HG03520 (cell line): ENCODE results near the gene CHRM4.

Source experiments
- ATAC-seq: cut with Tn5 transposase; IDR thresholded peaks from one replicate; pipeline ENCODE4 v1.9.1; 2021; ENCODE audit warnings: mild to moderate bottlenecking, moderate library complexity; ENCODE audit not compliant: unreplicated experiment

The CHRM4 gene

DNA sequence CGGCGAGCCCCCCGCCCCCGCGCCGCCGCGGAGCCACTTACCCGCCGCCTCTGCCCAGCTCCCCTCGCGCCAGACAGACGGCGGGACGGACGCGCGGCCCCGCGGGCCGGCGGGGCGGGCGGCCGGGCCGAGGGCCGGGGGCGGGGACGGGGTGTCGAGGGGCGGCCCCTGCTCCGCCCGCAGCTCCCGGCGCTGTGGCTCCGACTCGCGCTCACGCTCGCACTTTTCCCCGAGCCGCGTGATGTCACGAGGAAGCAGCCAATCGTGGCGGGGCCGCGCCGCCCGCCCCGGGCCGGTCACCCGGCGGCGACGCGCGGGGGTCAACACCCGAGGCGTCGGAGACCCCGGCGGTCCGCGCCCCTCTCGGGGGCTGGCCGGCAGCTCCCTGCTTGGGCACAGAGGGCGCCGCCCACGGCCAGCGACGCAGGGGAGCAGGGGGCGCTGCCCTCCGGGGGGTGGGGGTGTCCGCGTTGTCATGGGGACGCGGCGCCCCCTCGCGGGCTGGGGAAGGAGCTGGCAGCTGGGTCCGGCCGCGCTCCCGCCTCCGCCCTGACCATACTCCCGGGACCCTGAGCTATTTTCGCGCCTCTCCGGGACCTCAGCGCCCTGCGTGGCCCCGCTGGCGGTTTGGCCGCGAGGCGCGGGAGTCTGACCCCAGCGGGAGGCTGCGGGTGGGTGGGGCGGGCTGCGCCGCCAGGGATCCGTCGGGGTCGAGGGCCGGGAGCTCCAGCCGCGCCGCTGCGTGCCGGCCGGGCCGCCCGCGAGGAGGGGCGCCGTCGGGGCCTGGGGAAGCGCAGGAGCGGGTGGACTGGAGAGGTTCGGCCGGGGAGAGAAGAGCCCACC lies at the start of gene CHRM4:
CHRM4 (minus strand) TSS at position 199 of the 843 bp plus-strand sequence. CDS start 5,219 bp downstream, outside the sequence.
- ATAC-seq, result no peak

DNA sequence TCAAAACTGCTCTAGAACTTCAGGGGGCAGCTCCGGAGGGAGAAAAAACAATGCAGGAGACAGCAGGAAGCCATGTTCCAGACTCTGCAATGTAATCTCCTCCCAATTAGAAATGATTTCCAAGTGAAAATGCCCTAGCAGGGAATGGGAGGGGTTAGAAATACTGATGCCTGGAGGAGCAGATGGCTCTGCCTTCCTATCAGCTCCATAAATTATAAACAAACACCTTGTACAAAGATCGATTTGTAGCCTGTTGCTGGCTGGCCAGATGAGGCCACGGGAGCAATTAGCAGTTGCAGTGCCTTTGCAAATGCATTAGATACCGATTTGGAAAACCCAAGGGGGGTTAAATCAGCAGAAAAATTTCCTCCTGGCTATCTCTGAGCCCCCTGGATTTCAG lies 46.6 kb upstream of the CHRM4 start:
- ATAC-seq, result no peak

- no peak for ATAC-seq
Observed at GRCh38 chr11:46437122-46437689, 45.6 kb upstream of the CHRM4 start.

- no peak for ATAC-seq
Observed at GRCh38 chr11:46436113-46436512, 44.5 kb upstream of the CHRM4 start.

- no peak for ATAC-seq
Observed at GRCh38 chr11:46435679-46436078, 44.1 kb upstream of the CHRM4 start.

GRCh38 chr11:46431211-46431610 lies 39.6 kb upstream of the CHRM4 start:
- ATAC-seq, result no peak

DNA sequence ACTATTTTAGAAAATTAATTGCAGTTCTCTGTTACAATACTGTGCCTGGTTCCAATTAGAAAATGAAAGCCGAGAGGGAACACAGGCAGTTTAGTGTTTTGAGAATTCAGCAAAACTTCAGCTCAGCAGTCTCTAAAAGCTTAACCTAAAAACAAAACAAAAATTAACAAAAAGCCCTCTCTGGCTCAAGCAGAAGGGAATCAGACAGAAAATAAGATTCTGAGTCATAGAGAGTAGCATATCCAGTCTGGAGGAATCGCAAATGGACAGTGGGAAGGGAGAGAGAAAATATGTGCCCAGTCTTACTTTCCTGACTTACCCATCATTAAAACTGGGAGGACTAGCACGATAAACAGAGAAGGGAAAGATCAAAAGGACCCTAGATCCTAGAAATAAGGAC lies 38.1 kb upstream of the CHRM4 start:
- no peak for ATAC-seq

- no peak for ATAC-seq
Observed at GRCh38 chr11:46427364-46427763, 35.8 kb upstream of the CHRM4 start.

GRCh38 chr11:46426233-46426991 lies 34.8 kb upstream of the CHRM4 start:
- ATAC-seq, result no peak

- no peak for ATAC-seq
Observed at GRCh38 chr11:46422588-46422987, 31.0 kb upstream of the CHRM4 start.

- no peak for ATAC-seq
Observed at GRCh38 chr11:46421257-46421880, 29.8 kb upstream of the CHRM4 start.

DNA sequence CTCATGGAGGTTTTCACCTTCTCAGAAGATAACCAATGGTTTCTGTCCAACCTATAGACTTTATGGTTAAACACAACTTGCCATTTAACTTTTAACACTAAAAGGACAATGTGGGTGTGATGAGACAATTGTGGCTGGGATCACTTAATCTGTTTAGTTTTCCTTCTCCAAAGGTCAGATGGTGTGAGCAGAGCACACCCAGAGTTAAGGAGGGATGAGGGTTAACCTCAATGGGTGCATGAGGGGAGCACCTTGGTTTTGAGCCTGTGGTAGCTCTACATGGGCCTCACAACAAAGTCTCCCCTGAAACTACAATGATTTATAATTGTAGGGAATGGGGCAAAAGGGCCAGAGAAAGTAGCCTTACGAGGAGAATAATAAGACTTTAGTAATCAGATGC lies 28.9 kb upstream of the CHRM4 start:
- no peak for ATAC-seq

- ATAC-seq, result no peak
Observed at GRCh38 chr11:46418751-46419150, 27.2 kb upstream of the CHRM4 start.

GRCh38 chr11:46417711-46418110 lies 26.1 kb upstream of the CHRM4 start:
- ATAC-seq, result no peak

DNA sequence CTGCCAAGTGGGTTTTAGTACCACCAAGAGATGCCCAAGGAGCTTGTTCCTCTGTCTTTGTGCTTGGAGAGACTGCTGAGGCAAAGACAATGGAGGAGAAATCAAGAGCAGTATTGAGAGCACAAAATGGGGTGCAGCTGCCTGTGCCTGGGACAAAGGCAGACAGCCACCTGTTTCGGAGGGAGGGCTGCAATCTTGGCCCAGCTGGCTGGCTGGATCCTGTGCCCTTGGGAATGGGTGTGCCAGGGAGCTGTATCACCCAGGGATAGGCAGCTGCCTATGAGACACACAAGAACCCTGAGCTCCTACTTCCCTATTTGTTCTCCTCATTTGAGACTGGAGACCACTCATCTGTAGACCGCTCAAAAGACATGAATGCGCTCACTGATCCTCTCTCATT lies 23.3 kb upstream of the CHRM4 start:
- ATAC-seq, result no peak

- no peak for ATAC-seq
Observed at GRCh38 chr11:46414466-46414796, 22.9 kb upstream of the CHRM4 start.

- ATAC-seq, result no peak
Observed at GRCh38 chr11:46413760-46414465, 22.3 kb upstream of the CHRM4 start.

DNA sequence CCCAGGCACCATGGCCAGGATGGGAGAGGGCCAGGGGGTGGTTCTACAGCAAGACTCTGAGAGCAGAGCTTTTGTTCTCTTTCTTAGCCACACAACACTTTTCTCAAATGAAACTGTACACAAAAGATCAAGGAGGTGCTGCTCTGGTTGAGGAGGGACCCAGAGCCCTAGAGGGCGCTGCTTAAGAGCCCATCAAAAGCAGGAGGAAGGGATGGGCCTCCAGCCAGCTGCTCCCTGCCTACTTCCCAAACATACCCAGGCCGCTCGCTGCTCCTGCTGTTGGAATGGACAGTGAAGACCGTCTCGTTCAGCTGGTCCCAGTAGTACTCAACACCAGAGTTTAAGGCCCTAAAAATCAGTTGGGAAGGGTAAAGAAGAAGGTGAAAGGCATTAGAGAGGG lies 18.4 kb upstream of the CHRM4 start:
- ATAC-seq, result no peak

- ATAC-seq, result no peak
Observed at GRCh38 chr11:46408407-46408986, 16.9 kb upstream of the CHRM4 start.

DNA sequence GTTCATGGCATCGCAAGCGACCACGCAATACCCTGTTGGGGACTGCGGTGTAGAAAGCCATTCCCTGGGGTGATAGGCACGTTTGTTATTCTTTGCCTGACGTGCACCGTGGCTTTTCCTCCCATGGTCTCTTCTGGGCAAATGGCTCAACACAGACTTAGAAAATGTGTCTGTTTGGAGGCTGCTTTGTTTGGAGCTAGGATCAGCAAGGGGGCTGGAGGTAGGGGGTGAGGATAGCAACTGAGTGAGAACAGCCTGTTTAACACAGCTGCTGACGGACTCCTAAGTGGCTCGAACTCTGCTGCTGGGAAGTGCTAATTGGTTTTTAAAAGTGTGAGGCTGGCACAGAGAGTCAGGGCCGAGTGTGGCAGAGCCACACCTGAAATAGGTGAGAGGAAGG lies 16.1 kb upstream of the CHRM4 start:
- no peak for ATAC-seq
